H1 (cell line): ENCODE measurements around the gene MIER3. TPM values are rescaled to one million over a fixed set of nuclear protein-coding genes. Genes with fewer than 3 reads are reported as not detected.

Experiments
- CTCF ChIA-PET: fragments of 300-600 bp; sonication (Branson Sonifier 250); formaldehyde crosslinking; loops from one replicate; lab custom pipeline; 2021; ENCODE audit not compliant: partially characterized antibody; lab: Charles Lee
- POLR2A ChIA-PET: fragments of 300-600 bp; sonication (Branson Sonifier 250); formaldehyde crosslinking; loops from one replicate; lab custom pipeline; 2021; ENCODE audit warnings: inconsistent platforms; ENCODE audit not compliant: partially characterized antibody; lab: Charles Lee
- DNase-seq, 2 experiments: peaks; one replicate each; pipeline versions ENCODE4 v3.0.0 to v3.0.0-alpha.2; 2010 to 2022; ENCODE audit warnings: low spot score in 2 of 2, low read depth in 1 of 2, mixed read lengths in 1 of 2
- FAIRE-seq: peaks from 2 replicates; lab custom pipeline; 2011; peaks lifted over from hg19 to GRCh38; lab: Jason Lieb, UNC
- H2AFZ ChIP-seq: 2 replicates; pipeline ENCODE4 v1.8.1; 2012; ENCODE audit warnings: low read length, inconsistent platforms
- H2AK5ac ChIP-seq: 2 replicates; pipeline ENCODE4 v1.6.1; 2013; ENCODE audit warnings: low read depth, low read length
- H2BK120ac ChIP-seq: replicated peaks from 2 replicates; pipeline ENCODE3; 2013; ENCODE audit warnings: low read depth, low read length, inconsistent platforms
- H2BK12ac ChIP-seq: 2 replicates; pipeline ENCODE4 v1.6.1; 2013; ENCODE audit warnings: low read depth, low read length
- H2BK15ac ChIP-seq: 2 replicates; pipeline ENCODE4 v1.6.1; 2013; ENCODE audit warnings: low read length
- H2BK20ac ChIP-seq: 2 replicates; pipeline ENCODE4 v1.6.1; 2013; ENCODE audit warnings: low read length
- H2BK5ac ChIP-seq: 2 replicates; pipeline ENCODE4 v1.6.1; 2013; ENCODE audit warnings: low read depth, low read length
- H3K14ac ChIP-seq: 2 replicates; pipeline ENCODE4 v1.6.1; 2013; ENCODE audit warnings: inconsistent platforms; ENCODE audit not compliant: insufficient read length
- H3K18ac ChIP-seq: 2 replicates; pipeline ENCODE4 v1.6.1; 2013; ENCODE audit warnings: low read length; ENCODE audit errors: extremely low read depth
- H3K23ac ChIP-seq: 2 replicates; pipeline ENCODE4 v1.6.1; 2013; ENCODE audit warnings: inconsistent platforms; ENCODE audit not compliant: insufficient read length
- H3K23me2 ChIP-seq: 2 replicates; pipeline ENCODE4 v1.6.1; 2013; ENCODE audit warnings: low read depth, low read length
- H3K27ac ChIP-seq: 2 replicates; pipeline ENCODE4 v1.6.1; 2011; ENCODE audit warnings: low read depth, low read length, inconsistent platforms
- H3K27me3 ChIP-seq, 4 experiments: replicated peaks in 1 of 4; 1 replicate in 1 of 4; 2 replicates in 3 of 4; pipeline versions ENCODE4 v1.6.1 to v1.8.1; 2011 to 2013; ENCODE audit warnings: low read length in 3 of 4, mild to moderate bottlenecking in 3 of 4, inconsistent platforms in 2 of 4, mixed read lengths in 2 of 4, moderate library complexity in 1 of 4; ENCODE audit not compliant: control insufficient read depth in 3 of 4, insufficient read depth in 3 of 4; ENCODE audit errors: extremely low read depth in 1 of 4
- H3K36me3 ChIP-seq, 4 experiments: 2 replicates each; pipeline versions ENCODE4 v1.6.1 to v1.8.1; 2011 to 2013; ENCODE audit warnings: mild to moderate bottlenecking in 4 of 4, low read length in 3 of 4, moderate library complexity in 2 of 4, control low read depth in 1 of 4, inconsistent platforms in 1 of 4; ENCODE audit not compliant: insufficient read depth in 4 of 4, control insufficient read depth in 2 of 4
- H3K4ac ChIP-seq: replicated peaks from 2 replicates; pipeline ENCODE3; 2013; ENCODE audit warnings: low read length, low read depth, mixed read lengths, inconsistent platforms; ENCODE audit not compliant: insufficient read length
- H3K4me1 ChIP-seq, 4 experiments: replicated peaks in 1 of 4; 1 replicate in 1 of 4; 2 replicates in 3 of 4; pipeline versions ENCODE4 v1.6.1 to v1.8.1; 2011 to 2013; ENCODE audit warnings: low read length in 3 of 4, inconsistent platforms in 2 of 4, mixed read lengths in 1 of 4; ENCODE audit not compliant: insufficient read depth in 4 of 4, control insufficient read depth in 3 of 4
- H3K4me2 ChIP-seq, 2 experiments: 2 replicates each; pipeline versions ENCODE4 v1.6.1 to v1.8.1; 2011 to 2013; ENCODE audit warnings: low read depth in 2 of 2, low read length in 2 of 2, control low read depth in 1 of 2, inconsistent platforms in 1 of 2, mild to moderate bottlenecking in 1 of 2; ENCODE audit not compliant: insufficient read depth in 1 of 2
- H3K4me3 ChIP-seq, 4 experiments: fragments of 200-600, 300-600 bp in 1 of 4; sonication (generic), shearing (Covaris generic), sonication (Bioruptor Twin) in 1 of 4; 2 replicates each; pipeline versions ENCODE4 v1.5.1 to v1.8.1; 2011 to 2016; ENCODE audit warnings: low read length in 4 of 4, low read depth in 3 of 4, control low read depth in 2 of 4, inconsistent platforms in 2 of 4, mild to moderate bottlenecking in 2 of 4, mixed read lengths in 1 of 4, moderate library complexity in 1 of 4; ENCODE audit not compliant: insufficient read depth in 2 of 4; ENCODE audit errors: extremely low read depth in 1 of 4
- H3K56ac ChIP-seq: replicated peaks from 2 replicates; pipeline ENCODE3; 2013; ENCODE audit warnings: low read depth, mild to moderate bottlenecking, mixed read lengths, low read length, inconsistent platforms; ENCODE audit not compliant: insufficient read length
- H3K79me1 ChIP-seq: 2 replicates; pipeline ENCODE4 v1.6.1; 2013; ENCODE audit warnings: low read depth, low read length, control low read depth
- H3K79me2 ChIP-seq, 2 experiments: 2 replicates each; pipeline versions ENCODE4 v1.6.1 to v1.8.1; 2012 to 2013; ENCODE audit warnings: low read length in 2 of 2, mild to moderate bottlenecking in 2 of 2, inconsistent platforms in 1 of 2; ENCODE audit not compliant: insufficient read depth in 2 of 2, control insufficient read depth in 1 of 2
- H3K9ac ChIP-seq, 4 experiments: replicated peaks in 1 of 4; 1 replicate in 1 of 4; 2 replicates in 3 of 4; pipeline versions ENCODE4 v1.6.1 to v1.8.1; 2011 to 2013; ENCODE audit warnings: low read depth in 3 of 4, low read length in 3 of 4, control low read depth in 2 of 4, mild to moderate bottlenecking in 2 of 4, moderate library complexity in 2 of 4, inconsistent platforms in 1 of 4; ENCODE audit errors: extremely low read depth in 1 of 4
- H3K9me3 ChIP-seq, 2 experiments: 2 replicates each; pipeline versions ENCODE4 v1.6.1 to v1.8.1; 2012 to 2013; ENCODE audit warnings: mild to moderate bottlenecking in 2 of 2, moderate library complexity in 2 of 2, control low read depth in 1 of 2, inconsistent platforms in 1 of 2, low read depth in 1 of 2, low read length in 1 of 2, mixed read lengths in 1 of 2; ENCODE audit not compliant: insufficient read depth in 2 of 2
- H4K20me1 ChIP-seq, 2 experiments: replicated peaks in 1 of 2; 2 replicates each; pipeline versions ENCODE3 to v1.8.1; 2011 to 2013; ENCODE audit warnings: inconsistent platforms in 2 of 2, low read length in 2 of 2, mild to moderate bottlenecking in 1 of 2; ENCODE audit not compliant: insufficient read depth in 2 of 2, control insufficient read depth in 1 of 2
- H4K5ac ChIP-seq: 2 replicates; pipeline ENCODE4 v1.6.1; 2013; ENCODE audit warnings: low read length, low read depth, mixed read lengths, inconsistent platforms; ENCODE audit not compliant: insufficient read length
- H4K8ac ChIP-seq: 2 replicates; pipeline ENCODE4 v1.8.0; 2013; ENCODE audit warnings: mild to moderate bottlenecking, moderate library complexity, low read length, inconsistent platforms; ENCODE audit not compliant: insufficient read depth; ENCODE audit errors: extremely low read depth
- H4K91ac ChIP-seq: replicated peaks from 2 replicates; pipeline ENCODE3; 2013; ENCODE audit warnings: low read length, mixed read lengths, inconsistent platforms; ENCODE audit not compliant: insufficient read length
- KDM1A ChIP-seq: fragments of 200-600, 300-600 bp; sonication (generic); IDR thresholded peaks from 2 replicates; pipeline ENCODE4 v1.7.1; 2016; ENCODE audit warnings: mild to moderate bottlenecking, low read length, borderline replicate concordance
- SUZ12 ChIP-seq: fragments of 200-600 bp; sonication (generic); IDR thresholded peaks from 2 replicates; pipeline ENCODE4 v1.6.1; 2012; ENCODE audit warnings: mild to moderate bottlenecking, inconsistent platforms, low read length, moderate library complexity, mixed read lengths
- WGBS, 2 experiments: shearing (Covaris generic) in 1 of 2; methylation state at CpG; one replicate each; pipeline versions ENCODE4 v1.1.6 to v1.1.7; 2013 to 2015; ENCODE audit warnings: low lambda C conversion rate in 2 of 2, mixed read lengths in 2 of 2, inconsistent platforms in 1 of 2, low coverage in 1 of 2, missing lambda C conversion rate in 1 of 2; ENCODE audit not compliant: insufficient replicate concordance in 2 of 2, insufficient coverage in 1 of 2, insufficient read length in 1 of 2; ENCODE audit errors: extremely low coverage in 1 of 2, missing lambda C conversion rate in 1 of 2; 5-methylcytosine and 5-hydroxymethylcytosine counted together
- polyA plus RNA-seq, 7 experiments: library from polyadenylated mRNA; depleted of rRNA in 3 of 7; stranded (reverse) in 5 of 7; unstranded in 2 of 7; fragments of >200 nt in 5 of 7; fragments of 200-250 nt in 2 of 7; gene quantifications; 1 replicate in 5 of 7; 2 replicates in 1 of 7; 4 replicates in 1 of 7; pipeline versions ENCODE4 v1.2.1 to v1.2.3, GENCODE V29; 2011 to 2013; ENCODE audit warnings: missing spikeins in 2 of 7, mixed read lengths in 2 of 7
- total RNA-seq: library from RNA; stranded (reverse); fragmentation: NEBNext Ultra II Directional; extraction: Animal tissue kit (Norgen Biotek cat#: 25700); gene quantifications from 2 replicates; pipeline ENCODE4 v1.2.1, GENCODE V29; 2021

MIER3 gene
- total and polyA plus RNA-seq, 2 of the 8 experiments (the other 6 are each of a cell fraction or from before 2014, with no cell fraction given), result 9.6 to 33.3 TPM

- Histone ChIP-seq H4K20me1 (no peaks in the 10 kb centered on the region), H3K23me2 (no peaks in the 10 kb centered on the region), H4K8ac (no peak overlapping the region), H4K91ac (no peak overlapping the region), H3K56ac (no peak overlapping the region), H2BK12ac (no peak overlapping the region), H3K4me3 (no peak overlapping the region), H2AK5ac (no peak overlapping the region), H3K36me3 (no peaks in the 10 kb centered on the region), H3K27ac (no peak overlapping the region), H3K23ac (no peak overlapping the region), H3K4me2 (no peak overlapping the region), H2BK15ac (no peak overlapping the region), H3K9ac (no peak overlapping the region), H2AFZ (no peak overlapping the region), H3K79me1 (no peaks in the 10 kb centered on the region), H3K4ac (no peak overlapping the region), H2BK5ac (no peak overlapping the region), H3K27me3 (no peaks in the 10 kb centered on the region), H2BK20ac (no peak overlapping the region), H2BK120ac (no peak overlapping the region), H3K14ac (no peak overlapping the region), H4K5ac (no peak overlapping the region), H3K79me2 (no peaks in the 10 kb centered on the region), H3K4me1 (no peaks in the 10 kb centered on the region), H3K9me3 (no peaks in the 10 kb centered on the region), H3K18ac (no peak overlapping the region)
- no peak for FAIRE-seq
- CTCF ChIA-PET, result interaction anchor here (1.2 kb wide), 1 partner anchor 117 kb away, joined by 3 read pairs; no protein-coding TSS in a partner anchor
- POLR2A ChIA-PET, result no interaction called here
- 100% methylated on average over 2 of the region's 2 CpGs; no CpG with 5 or more reads in 1 of the 2 experiments for WGBS, 2 experiments
- TF ChIP-seq KDM1A (no peak), SUZ12 (no peak)
- DNase-seq, result no peak
These were observed 25.9 kb upstream of the MIER3 start for GRCh38 chr5:56977822-56978221.
